ENCODE measurements around the gene NOC4L. TPM values are rescaled to one million over a fixed set of nuclear protein-coding genes. Genes with fewer than 3 reads are reported as not detected.

Gene NOC4L
- total RNA-seq, 1 donor from 2014 or later = 16.5 TPM

DNA sequence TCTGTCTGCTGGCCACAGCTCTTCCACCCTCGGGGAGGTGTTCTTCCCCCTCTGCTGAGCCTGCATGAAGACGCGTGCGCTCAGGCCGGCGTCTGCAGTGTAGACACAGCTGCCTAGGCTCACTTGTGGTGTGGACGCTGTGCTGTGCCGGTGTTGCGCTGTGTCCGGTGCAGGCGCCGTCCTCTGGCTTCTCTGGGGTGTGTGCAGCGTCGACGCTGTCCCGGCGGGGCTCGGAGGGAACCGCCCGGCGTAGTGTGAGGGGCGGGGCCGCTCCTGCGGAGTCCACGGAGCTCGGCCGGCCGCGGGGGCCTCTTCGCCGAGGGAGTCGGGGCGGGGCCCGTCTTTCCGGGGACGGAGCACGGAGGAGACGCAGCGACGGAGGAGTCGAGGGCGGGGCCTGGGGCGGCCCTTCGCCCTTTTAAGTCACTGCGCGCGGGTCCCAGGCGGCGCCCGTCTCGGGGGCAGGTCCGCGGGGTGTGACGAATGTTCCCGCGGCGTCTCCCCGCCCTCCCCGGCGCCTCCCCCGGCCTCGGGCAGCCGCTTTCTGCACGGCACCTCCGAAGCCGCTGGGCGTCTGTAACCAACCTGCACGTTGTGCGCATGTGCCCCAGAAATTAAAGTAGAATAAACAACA lies 45.2 kb downstream of the NOC4L start:
- peak; percentile 96 for ATAC-seq
- no peaks in the 10 kb centered on the region for H3K27me3 ChIP-seq
- intact Hi-C loops (cut with DNase I) = no loop called here

DNA sequence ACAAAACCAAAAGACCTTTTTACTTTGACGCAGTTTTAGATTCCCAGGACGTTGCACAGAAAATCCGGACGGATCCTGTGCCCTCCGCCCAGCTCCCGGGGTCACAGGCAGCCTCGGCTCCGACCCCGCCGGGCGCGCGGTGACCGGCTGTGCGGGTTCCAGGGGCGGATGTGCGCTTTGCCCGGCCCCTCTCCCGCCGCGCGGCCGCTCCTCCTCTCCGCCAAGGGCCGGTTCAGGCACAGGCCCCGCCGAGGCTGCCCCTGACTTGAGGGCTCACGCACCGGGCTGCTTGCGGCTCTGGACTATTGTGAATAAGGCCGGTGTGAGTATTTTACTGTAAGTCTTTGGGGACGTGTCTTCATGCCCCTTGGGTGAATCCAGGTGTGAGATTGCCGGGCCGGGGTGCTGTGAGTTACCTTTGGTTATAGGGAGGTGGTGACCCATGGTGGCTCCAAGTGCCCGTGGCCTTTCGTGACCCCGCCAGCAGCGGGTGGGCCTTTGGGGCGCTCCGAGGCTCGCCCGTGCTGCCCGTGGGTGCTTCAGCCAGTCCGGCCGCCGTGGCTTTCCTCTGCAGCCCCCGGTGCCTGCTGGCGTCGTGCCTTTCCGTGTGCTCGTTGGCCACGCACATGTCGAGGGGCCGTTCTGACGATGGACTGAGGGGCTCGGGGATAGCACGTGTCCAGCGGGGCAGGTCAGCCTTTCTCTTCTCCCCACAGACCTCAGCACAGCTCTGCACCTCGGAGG lies 45.9 kb downstream of the NOC4L start:
- no peaks in the 10 kb centered on the region for H3K27me3 ChIP-seq
- H3K4me3 ChIP-seq = peak overlapping the region; percentile 71
- TF ChIP-seq, protein P1, sequence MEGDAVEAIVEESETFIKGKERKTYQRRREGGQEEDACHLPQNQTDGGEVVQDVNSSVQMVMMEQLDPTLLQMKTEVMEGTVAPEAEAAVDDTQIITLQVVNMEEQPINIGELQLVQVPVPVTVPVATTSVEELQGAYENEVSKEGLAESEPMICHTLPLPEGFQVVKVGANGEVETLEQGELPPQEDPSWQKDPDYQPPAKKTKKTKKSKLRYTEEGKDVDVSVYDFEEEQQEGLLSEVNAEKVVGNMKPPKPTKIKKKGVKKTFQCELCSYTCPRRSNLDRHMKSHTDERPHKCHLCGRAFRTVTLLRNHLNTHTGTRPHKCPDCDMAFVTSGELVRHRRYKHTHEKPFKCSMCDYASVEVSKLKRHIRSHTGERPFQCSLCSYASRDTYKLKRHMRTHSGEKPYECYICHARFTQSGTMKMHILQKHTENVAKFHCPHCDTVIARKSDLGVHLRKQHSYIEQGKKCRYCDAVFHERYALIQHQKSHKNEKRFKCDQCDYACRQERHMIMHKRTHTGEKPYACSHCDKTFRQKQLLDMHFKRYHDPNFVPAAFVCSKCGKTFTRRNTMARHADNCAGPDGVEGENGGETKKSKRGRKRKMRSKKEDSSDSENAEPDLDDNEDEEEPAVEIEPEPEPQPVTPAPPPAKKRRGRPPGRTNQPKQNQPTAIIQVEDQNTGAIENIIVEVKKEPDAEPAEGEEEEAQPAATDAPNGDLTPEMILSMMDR (IDR thresholded peaks at IDR 0.05) = peak; percentile 8
- ATAC-seq (peak; percentile 8), DNase-seq (peak; percentile 77)
- H3K9me3 ChIP-seq = no peaks in the 10 kb centered on the region
- intact Hi-C loops (cut with DNase I) = no loop called here
- no peaks in the 10 kb centered on the region for H3K36me3 ChIP-seq
- peaks cover 5% of the 10 kb centered on the region for H3K4me1 ChIP-seq
- peak overlapping the region; percentile 76 for H3K27ac ChIP-seq

More for the DNA sequence above, 45.2 kb downstream of the NOC4L start:
- Histone ChIP-seq H3K4me3 (peak overlapping the region; percentile 71), H3K27ac (peak overlapping the region; percentile 76), H3K4me1 (peaks cover 5% of the 10 kb centered on the region), H3K36me3 (no peaks in the 10 kb centered on the region), H3K9me3 (no peaks in the 10 kb centered on the region)
- peak; percentile 98 for DNase-seq
- TF ChIP-seq, protein P1 (IDR thresholded peaks at IDR 0.05) = no peak

DNA sequence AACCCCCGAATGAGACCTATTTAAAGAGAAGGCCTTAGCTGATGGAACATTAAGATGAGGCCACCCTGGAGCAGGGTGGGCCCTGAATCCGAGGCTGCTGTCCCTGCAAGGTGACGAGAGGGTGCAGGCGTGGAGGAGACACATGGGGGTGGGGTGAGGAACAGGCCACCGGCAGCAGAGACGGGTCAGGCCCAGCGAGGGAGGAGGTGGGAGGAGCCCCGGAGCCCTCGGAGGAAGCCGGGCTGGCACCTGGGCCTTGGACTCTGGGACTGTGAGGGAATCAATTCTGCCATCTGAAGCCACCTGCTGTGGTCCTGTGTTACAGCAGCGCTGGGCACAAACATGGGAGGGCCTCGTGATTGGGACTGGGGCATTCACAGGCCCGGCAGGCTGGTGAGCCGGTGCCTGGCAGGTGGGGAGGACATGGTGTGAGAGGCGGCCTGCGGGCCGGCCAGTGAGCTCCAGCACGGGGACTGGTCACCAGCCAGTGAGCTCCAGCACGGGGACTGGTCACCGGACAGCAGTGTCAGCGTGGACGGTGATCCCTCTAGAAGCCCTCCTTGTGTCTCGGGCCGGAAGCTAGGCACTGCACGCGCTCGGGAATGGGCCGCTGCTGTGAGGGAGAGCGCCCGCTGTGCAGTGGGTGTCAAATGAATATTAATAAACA lies 46.7 kb downstream of the NOC4L start:
- Histone ChIP-seq H3K27me3 (no peaks in the 10 kb centered on the region), H3K9me3 (no peaks in the 10 kb centered on the region), H3K4me3 (no peak overlapping the region), H3K36me3 (no peaks in the 10 kb centered on the region), H3K27ac (no peak overlapping the region), H3K4me1 (peaks cover 5% of the 10 kb centered on the region)
- DNase-seq = no peak
- ATAC-seq = no peak
- intact Hi-C loops (cut with DNase I) = no loop called here
- TF ChIP-seq, protein P1 (IDR thresholded peaks at IDR 0.05) = no peak

DNA sequence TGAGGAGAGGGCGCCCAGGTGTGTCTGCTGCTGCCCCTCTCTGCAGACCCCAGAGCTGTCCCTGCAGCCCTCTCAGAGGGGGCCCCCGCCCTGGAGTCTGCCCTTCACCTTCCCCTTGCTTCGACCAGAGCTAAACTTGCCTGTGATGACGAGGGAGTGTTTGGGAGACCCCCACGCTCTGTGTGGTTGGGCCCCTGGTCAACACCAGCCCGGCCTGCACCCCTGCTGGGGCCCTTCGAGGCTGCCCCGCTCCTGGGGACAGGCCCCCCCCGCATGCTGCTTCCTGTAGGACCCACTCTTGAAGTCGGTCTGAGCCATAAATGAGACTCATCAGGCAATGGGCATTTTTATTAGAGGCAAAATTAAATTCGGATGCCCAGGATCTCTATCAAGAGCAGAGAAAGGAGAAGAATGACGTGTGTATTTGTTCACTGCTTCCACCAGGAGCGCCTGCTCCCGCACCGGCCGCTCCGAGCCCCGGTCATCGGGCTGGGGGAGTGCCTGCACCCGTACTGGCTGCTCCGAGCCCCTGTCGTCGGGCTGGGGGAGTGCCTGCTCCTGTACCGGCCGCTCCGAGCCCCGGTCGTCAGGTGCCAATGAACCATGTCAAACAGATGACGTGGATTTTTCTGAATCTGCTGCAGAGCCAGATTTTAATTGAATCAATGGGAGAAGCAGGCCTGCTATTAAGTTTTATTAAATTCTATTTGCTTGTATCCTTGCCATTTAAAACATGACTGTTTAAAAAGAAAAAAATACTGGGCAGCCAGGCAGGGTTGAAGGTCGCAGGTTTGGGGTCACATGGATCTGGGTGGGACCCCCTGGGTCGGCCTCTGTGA lies 47.7 kb downstream of the NOC4L start:
- Histone ChIP-seq H3K36me3 (no peaks in the 10 kb centered on the region), H3K4me3 (no peak overlapping the region), H3K27ac (no peak overlapping the region), H3K4me1 (peaks cover 5% of the 10 kb centered on the region), H3K27me3 (no peaks in the 10 kb centered on the region), H3K9me3 (no peaks in the 10 kb centered on the region)
- TF ChIP-seq, protein P1 (IDR thresholded peaks at IDR 0.05) = no peak
- ATAC-seq (no peak), DNase-seq (no peak)
- intact Hi-C loops (cut with DNase I) = no loop called here

DNA sequence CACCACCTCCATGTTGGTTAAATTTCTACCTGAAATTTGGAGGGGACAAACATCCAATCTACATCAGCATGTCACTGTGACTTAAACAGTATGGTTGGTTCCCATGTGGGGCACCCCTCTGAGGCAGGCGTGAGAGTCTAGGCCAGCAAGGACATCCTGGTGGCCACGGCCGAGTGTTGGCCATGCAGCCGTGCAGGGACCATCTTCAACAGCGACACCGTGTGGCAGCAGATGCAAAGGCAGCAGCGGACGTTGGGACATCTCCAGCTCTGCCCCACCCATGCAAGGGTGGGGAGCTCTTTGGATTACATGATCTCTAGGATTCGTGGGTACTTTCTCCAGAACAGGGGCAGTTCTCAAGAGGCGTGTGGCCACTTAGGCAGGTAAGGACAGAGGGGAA lies 49.8 kb downstream of the NOC4L start:
- TF ChIP-seq, protein P1 (IDR thresholded peaks at IDR 0.05) = peak; percentile 16
- DNase-seq (no peak), ATAC-seq (no peak)
- Histone ChIP-seq H3K4me3 (no peak overlapping the region), H3K27ac (no peak overlapping the region), H3K36me3 (no peaks in the 10 kb centered on the region), H3K27me3 (no peaks in the 10 kb centered on the region), H3K4me1 (peaks cover 5% of the 10 kb centered on the region), H3K9me3 (no peaks in the 10 kb centered on the region)
- intact Hi-C loops (cut with DNase I) = no loop called here
